ENCODE measurements around the gene SLC8A1. TPM values are rescaled to one million over a fixed set of nuclear protein-coding genes. Genes with fewer than 3 reads are reported as not detected.

The SLC8A1 gene
- total RNA-seq, 1 donor from 2014 or later = 53.8 TPM

- intact Hi-C loops (cut with DNase I) = no loop called here
- Histone ChIP-seq H3K4me1 (peaks cover 11% of the 10 kb centered on the region), H3K27ac (no peak overlapping the region), H3K9me3 (peaks cover 7% of the 10 kb centered on the region), H3K36me3 (no peaks in the 10 kb centered on the region), H3K4me3 (no peak overlapping the region), H3K27me3 (no peaks in the 10 kb centered on the region)
- no peak for TF ChIP-seq CTCF (IDR thresholded peaks at IDR 0.05)
- ATAC-seq (peak; percentile 69), DNase-seq (no peak)
Measured at GRCh38 chr2:40384714-40385113, 67.2 kb downstream of the SLC8A1 start.

GRCh38 chr2:40384233-40384632 is 67.7 kb downstream of the SLC8A1 start:
- intact Hi-C loops (cut with DNase I) = no loop called here
- DNase-seq (no peak), ATAC-seq (no peak)
- peaks cover 11% of the 10 kb centered on the region for H3K4me1 ChIP-seq
- H3K9me3 ChIP-seq = peaks cover 7% of the 10 kb centered on the region
- no peak overlapping the region for H3K4me3 ChIP-seq
- H3K27me3 ChIP-seq = no peaks in the 10 kb centered on the region
- H3K27ac ChIP-seq = no peak overlapping the region
- H3K36me3 ChIP-seq = no peaks in the 10 kb centered on the region
- no peak for TF ChIP-seq CTCF (IDR thresholded peaks at IDR 0.05)

GRCh38 chr2:40380721-40381120 is 71.2 kb downstream of the SLC8A1 start:
- ATAC-seq = no peak
- no peak overlapping the region for H3K4me3 ChIP-seq

GRCh38 chr2:40380041-40380440 is 71.8 kb downstream of the SLC8A1 start:
- ATAC-seq (no peak), DNase-seq (no peak)
- no peak overlapping the region for H3K4me3 ChIP-seq
- TF ChIP-seq CTCF (IDR thresholded peaks at IDR 0.05) = no peak
- no peaks in the 10 kb centered on the region for H3K36me3 ChIP-seq
- no peaks in the 10 kb centered on the region for H3K27me3 ChIP-seq
- intact Hi-C loops (cut with DNase I) = no loop called here
- H3K4me1 ChIP-seq = peaks cover 11% of the 10 kb centered on the region
- H3K27ac ChIP-seq = no peak overlapping the region
- peaks cover 7% of the 10 kb centered on the region for H3K9me3 ChIP-seq

More at GRCh38 chr2:40380721-40381120, 71.2 kb downstream of the SLC8A1 start:
- DNase-seq = no peak
- H3K27me3 ChIP-seq = no peaks in the 10 kb centered on the region
- intact Hi-C loops (cut with DNase I) = no loop called here
- no peaks in the 10 kb centered on the region for H3K36me3 ChIP-seq
- H3K27ac ChIP-seq = no peak overlapping the region
- peaks cover 11% of the 10 kb centered on the region for H3K4me1 ChIP-seq
- TF ChIP-seq CTCF (IDR thresholded peaks at IDR 0.05) = no peak
- peaks cover 7% of the 10 kb centered on the region for H3K9me3 ChIP-seq

- no peak overlapping the region for H3K27ac ChIP-seq
- no peaks in the 10 kb centered on the region for H3K36me3 ChIP-seq
- H3K9me3 ChIP-seq = no peaks in the 10 kb centered on the region
- no peak for TF ChIP-seq CTCF (IDR thresholded peaks at IDR 0.05)
- no peaks in the 10 kb centered on the region for H3K4me1 ChIP-seq
- no peak overlapping the region for H3K4me3 ChIP-seq
- DNase-seq (no peak), ATAC-seq (no peak)
- intact Hi-C loops (cut with DNase I) = no loop called here
- H3K27me3 ChIP-seq = no peaks in the 10 kb centered on the region
Measured at GRCh38 chr2:40374543-40375240, 77.2 kb downstream of the SLC8A1 start.

- no peak for TF ChIP-seq CTCF (IDR thresholded peaks at IDR 0.05)
- no peak for ATAC-seq
- Histone ChIP-seq H3K4me1 (no peaks in the 10 kb centered on the region), H3K36me3 (no peaks in the 10 kb centered on the region), H3K9me3 (no peaks in the 10 kb centered on the region), H3K27me3 (no peaks in the 10 kb centered on the region), H3K27ac (no peak overlapping the region), H3K4me3 (no peak overlapping the region)
- no peak for DNase-seq
- intact Hi-C loops (cut with DNase I) = no loop called here
Measured at GRCh38 chr2:40373111-40373510, 78.8 kb downstream of the SLC8A1 start.
